ENCODE results near the gene PLVAP. TPM values are rescaled to one million over a fixed set of nuclear protein-coding genes. Genes with fewer than 3 reads are reported as not detected.
A peak's percentile ranks its signal among the peaks of the same experiment; 100 is the strongest.

Gene PLVAP
- total and polyA plus RNA-seq, 9 of the 15 experiments (the other 6 are each of a cell fraction or from before 2014, with no cell fraction given), result 0.09 to 0.84 (median 0.51) TPM; not detected in 4

DNA sequence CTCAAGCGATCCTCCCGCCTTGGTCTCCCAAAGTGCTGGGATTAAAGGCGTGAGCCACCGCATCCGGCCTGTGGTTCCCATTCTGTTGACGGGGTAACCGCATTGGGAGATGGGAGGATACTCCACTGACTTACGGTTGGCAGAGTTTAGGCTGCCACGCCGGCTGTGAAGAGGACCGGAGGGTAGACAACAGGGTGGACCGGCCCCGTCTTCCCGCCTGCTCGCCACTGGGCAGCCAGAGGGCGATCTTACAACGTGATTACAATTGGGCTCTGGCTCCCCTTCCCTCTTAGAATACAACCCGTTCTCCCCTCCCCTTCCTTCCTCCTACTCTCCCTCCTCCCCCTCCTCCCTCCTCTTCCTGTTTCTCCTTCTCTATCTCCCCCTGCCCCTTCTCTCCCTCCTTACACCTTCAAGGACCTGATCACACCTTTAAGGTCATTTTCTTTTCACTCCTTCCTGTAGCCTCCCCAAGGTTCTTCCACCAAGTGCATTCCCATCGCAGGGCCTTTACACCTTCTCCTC lies 17.8 kb upstream of the PLVAP start (continued):
- TF ChIP-seq HNRNPH1 (optimal IDR thresholded peaks at IDR 0.05; ENCODE audit: low read depth, low read length) (no peak), PTTG1 (tag; IDR thresholded peaks at IDR 0.05; ENCODE audit: low read depth) (no peak), HNRNPK (IDR thresholded peaks at IDR 0.05; ENCODE audit: low read depth, low read length, poor library complexity, severe bottlenecking) (no peak), RCOR1 (IDR thresholded peaks at IDR 0.05; ENCODE audit: borderline replicate concordance in 1 of 2, low read depth in 2 of 2, low read length in 2 of 2) (peak in 1 of 2 experiments; percentile 91; a peak in 3 of 4 replicates), ARID1B (IDR thresholded peaks at IDR 0.05) (peak; percentile 63), RBM25 (IDR thresholded peaks at IDR 0.05; ENCODE audit: low read depth, low read length, severe bottlenecking) (peak; percentile 88)
- TF ChIP-seq, protein P1, sequence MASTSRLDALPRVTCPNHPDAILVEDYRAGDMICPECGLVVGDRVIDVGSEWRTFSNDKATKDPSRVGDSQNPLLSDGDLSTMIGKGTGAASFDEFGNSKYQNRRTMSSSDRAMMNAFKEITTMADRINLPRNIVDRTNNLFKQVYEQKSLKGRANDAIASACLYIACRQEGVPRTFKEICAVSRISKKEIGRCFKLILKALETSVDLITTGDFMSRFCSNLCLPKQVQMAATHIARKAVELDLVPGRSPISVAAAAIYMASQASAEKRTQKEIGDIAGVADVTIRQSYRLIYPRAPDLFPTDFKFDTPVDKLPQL (IDR thresholded peaks at IDR 0.05; ENCODE audit: extremely low read depth, insufficient read length), result no peak
- TF ChIP-seq, protein P2, sequence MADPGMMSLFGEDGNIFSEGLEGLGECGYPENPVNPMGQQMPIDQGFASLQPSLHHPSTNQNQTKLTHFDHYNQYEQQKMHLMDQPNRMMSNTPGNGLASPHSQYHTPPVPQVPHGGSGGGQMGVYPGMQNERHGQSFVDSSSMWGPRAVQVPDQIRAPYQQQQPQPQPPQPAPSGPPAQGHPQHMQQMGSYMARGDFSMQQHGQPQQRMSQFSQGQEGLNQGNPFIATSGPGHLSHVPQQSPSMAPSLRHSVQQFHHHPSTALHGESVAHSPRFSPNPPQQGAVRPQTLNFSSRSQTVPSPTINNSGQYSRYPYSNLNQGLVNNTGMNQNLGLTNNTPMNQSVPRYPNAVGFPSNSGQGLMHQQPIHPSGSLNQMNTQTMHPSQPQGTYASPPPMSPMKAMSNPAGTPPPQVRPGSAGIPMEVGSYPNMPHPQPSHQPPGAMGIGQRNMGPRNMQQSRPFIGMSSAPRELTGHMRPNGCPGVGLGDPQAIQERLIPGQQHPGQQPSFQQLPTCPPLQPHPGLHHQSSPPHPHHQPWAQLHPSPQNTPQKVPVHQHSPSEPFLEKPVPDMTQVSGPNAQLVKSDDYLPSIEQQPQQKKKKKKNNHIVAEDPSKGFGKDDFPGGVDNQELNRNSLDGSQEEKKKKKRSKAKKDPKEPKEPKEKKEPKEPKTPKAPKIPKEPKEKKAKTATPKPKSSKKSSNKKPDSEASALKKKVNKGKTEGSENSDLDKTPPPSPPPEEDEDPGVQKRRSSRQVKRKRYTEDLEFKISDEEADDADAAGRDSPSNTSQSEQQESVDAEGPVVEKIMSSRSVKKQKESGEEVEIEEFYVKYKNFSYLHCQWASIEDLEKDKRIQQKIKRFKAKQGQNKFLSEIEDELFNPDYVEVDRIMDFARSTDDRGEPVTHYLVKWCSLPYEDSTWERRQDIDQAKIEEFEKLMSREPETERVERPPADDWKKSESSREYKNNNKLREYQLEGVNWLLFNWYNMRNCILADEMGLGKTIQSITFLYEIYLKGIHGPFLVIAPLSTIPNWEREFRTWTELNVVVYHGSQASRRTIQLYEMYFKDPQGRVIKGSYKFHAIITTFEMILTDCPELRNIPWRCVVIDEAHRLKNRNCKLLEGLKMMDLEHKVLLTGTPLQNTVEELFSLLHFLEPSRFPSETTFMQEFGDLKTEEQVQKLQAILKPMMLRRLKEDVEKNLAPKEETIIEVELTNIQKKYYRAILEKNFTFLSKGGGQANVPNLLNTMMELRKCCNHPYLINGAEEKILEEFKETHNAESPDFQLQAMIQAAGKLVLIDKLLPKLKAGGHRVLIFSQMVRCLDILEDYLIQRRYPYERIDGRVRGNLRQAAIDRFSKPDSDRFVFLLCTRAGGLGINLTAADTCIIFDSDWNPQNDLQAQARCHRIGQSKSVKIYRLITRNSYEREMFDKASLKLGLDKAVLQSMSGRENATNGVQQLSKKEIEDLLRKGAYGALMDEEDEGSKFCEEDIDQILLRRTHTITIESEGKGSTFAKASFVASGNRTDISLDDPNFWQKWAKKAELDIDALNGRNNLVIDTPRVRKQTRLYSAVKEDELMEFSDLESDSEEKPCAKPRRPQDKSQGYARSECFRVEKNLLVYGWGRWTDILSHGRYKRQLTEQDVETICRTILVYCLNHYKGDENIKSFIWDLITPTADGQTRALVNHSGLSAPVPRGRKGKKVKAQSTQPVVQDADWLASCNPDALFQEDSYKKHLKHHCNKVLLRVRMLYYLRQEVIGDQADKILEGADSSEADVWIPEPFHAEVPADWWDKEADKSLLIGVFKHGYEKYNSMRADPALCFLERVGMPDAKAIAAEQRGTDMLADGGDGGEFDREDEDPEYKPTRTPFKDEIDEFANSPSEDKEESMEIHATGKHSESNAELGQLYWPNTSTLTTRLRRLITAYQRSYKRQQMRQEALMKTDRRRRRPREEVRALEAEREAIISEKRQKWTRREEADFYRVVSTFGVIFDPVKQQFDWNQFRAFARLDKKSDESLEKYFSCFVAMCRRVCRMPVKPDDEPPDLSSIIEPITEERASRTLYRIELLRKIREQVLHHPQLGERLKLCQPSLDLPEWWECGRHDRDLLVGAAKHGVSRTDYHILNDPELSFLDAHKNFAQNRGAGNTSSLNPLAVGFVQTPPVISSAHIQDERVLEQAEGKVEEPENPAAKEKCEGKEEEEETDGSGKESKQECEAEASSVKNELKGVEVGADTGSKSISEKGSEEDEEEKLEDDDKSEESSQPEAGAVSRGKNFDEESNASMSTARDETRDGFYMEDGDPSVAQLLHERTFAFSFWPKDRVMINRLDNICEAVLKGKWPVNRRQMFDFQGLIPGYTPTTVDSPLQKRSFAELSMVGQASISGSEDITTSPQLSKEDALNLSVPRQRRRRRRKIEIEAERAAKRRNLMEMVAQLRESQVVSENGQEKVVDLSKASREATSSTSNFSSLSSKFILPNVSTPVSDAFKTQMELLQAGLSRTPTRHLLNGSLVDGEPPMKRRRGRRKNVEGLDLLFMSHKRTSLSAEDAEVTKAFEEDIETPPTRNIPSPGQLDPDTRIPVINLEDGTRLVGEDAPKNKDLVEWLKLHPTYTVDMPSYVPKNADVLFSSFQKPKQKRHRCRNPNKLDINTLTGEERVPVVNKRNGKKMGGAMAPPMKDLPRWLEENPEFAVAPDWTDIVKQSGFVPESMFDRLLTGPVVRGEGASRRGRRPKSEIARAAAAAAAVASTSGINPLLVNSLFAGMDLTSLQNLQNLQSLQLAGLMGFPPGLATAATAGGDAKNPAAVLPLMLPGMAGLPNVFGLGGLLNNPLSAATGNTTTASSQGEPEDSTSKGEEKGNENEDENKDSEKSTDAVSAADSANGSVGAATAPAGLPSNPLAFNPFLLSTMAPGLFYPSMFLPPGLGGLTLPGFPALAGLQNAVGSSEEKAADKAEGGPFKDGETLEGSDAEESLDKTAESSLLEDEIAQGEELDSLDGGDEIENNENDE (IDR thresholded peaks at IDR 0.05; ENCODE audit: low read depth, low read length), result no peak
- TF ChIP-seq, protein P3, sequence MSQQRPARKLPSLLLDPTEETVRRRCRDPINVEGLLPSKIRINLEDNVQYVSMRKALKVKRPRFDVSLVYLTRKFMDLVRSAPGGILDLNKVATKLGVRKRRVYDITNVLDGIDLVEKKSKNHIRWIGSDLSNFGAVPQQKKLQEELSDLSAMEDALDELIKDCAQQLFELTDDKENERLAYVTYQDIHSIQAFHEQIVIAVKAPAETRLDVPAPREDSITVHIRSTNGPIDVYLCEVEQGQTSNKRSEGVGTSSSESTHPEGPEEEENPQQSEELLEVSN (IDR thresholded peaks at IDR 0.05; ENCODE audit: borderline replicate concordance in 1 of 2, extremely low read depth in 1 of 2, insufficient read depth in 1 of 2, insufficient read length in 1 of 2, low read depth in 1 of 2, low read length in 1 of 2, poor library complexity in 1 of 2, severe bottlenecking in 1 of 2), result peak in 1 of 2 experiments; percentile 22
- TF ChIP-seq, protein P4, sequence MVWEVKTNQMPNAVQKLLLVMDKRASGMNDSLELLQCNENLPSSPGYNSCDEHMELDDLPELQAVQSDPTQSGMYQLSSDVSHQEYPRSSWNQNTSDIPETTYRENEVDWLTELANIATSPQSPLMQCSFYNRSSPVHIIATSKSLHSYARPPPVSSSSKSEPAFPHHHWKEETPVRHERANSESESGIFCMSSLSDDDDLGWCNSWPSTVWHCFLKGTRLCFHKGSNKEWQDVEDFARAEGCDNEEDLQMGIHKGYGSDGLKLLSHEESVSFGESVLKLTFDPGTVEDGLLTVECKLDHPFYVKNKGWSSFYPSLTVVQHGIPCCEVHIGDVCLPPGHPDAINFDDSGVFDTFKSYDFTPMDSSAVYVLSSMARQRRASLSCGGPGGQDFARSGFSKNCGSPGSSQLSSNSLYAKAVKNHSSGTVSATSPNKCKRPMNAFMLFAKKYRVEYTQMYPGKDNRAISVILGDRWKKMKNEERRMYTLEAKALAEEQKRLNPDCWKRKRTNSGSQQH (CRISPR knock-in tag; IDR thresholded peaks at IDR 0.05), result peak; percentile 76; the same call in 1 of the 2 replicates

All from K562 (cell line).